SK-N-SH (cell line): ENCODE results near the gene PAXIP1. TPM values are rescaled to one million over a fixed set of nuclear protein-coding genes. Genes with fewer than 3 reads are reported as not detected.

Experiments used
- CTCF ChIA-PET: fragments of 300-600, 350-600 bp; formaldehyde crosslinking; extraction: SDS; loops from one replicate; lab custom pipeline; 2021; lab: Yijun Ruan, JAX
- POLR2A ChIA-PET: fragments of 350-600 bp; sonication (Branson Sonifier 250); formaldehyde crosslinking; extraction: SDS; loops from one replicate; lab custom pipeline; 2020; ENCODE audit warnings: antibody characterized with exemption, inconsistent platforms; lab: Yijun Ruan, JAX
- DNase-seq: peaks from one replicate; pipeline ENCODE4 v3.0.0; 2012
- H2AFZ ChIP-seq: fragments of 200-600 bp; sonication (generic); 2 replicates; pipeline ENCODE4 v1.8.1; 2016; ENCODE audit warnings: antibody characterized with exemption, mild to moderate bottlenecking, low read depth
- H3F3A ChIP-seq: fragments of 200-600 bp; sonication (generic); replicated peaks from 2 replicates; pipeline ENCODE3; 2016; ENCODE audit warnings: antibody characterized with exemption, mild to moderate bottlenecking; ENCODE audit not compliant: insufficient read depth
- H3K27ac ChIP-seq, 2 experiments: fragments of 200-500 bp in 1 of 2; fragments of 200-600 bp in 1 of 2; sonication (Bioruptor generic) in 1 of 2; sonication (generic), shearing (Covaris generic) in 1 of 2; 2 replicates each; pipeline versions ENCODE4 v1.5.1 to v1.6.1; 2014 to 2016; ENCODE audit warnings: low read depth in 2 of 2, inconsistent platforms in 1 of 2, low read length in 1 of 2, mild to moderate bottlenecking in 1 of 2, mixed read lengths in 1 of 2
- H3K27me3 ChIP-seq: fragments of 200-600 bp; sonication (generic), shearing (Covaris generic); 2 replicates; pipeline ENCODE4 v1.6.1; 2016; ENCODE audit warnings: mixed run types; ENCODE audit not compliant: insufficient read depth
- H3K36me3 ChIP-seq, 2 experiments: fragments of 200-500 bp in 1 of 2; fragments of 200-600 bp in 1 of 2; sonication (Bioruptor generic) in 1 of 2; sonication (generic) in 1 of 2; replicated peaks in 1 of 2; 2 replicates each; pipeline versions ENCODE3 to v1.5.1; 2014 to 2016; ENCODE audit warnings: low read length in 1 of 2, mild to moderate bottlenecking in 1 of 2; ENCODE audit not compliant: insufficient read depth in 2 of 2, control insufficient read depth in 1 of 2
- H3K4me1 ChIP-seq, 2 experiments: fragments of 200-500 bp in 1 of 2; fragments of 200-600 bp in 1 of 2; sonication (Bioruptor generic) in 1 of 2; sonication (generic), shearing (Covaris generic) in 1 of 2; 2 replicates each; pipeline versions ENCODE4 v1.5.1 to v1.6.1; 2014 to 2016; ENCODE audit warnings: low read depth in 1 of 2, low read length in 1 of 2, mixed run types in 1 of 2; ENCODE audit not compliant: insufficient read depth in 2 of 2, control insufficient read depth in 1 of 2
- H3K4me2 ChIP-seq: fragments of 200-600 bp; sonication (generic), shearing (Covaris generic); 2 replicates; pipeline ENCODE4 v1.6.1; 2017; ENCODE audit warnings: mixed run types
- H3K4me3 ChIP-seq, 2 experiments: fragments of 200-500 bp in 1 of 2; fragments of 200-600 bp in 1 of 2; sonication (Bioruptor generic) in 1 of 2; sonication (generic), shearing (Covaris generic) in 1 of 2; 2 replicates each; pipeline versions ENCODE4 v1.5.1 to v1.8.1; 2014 to 2016; ENCODE audit warnings: low read depth in 2 of 2, inconsistent platforms in 1 of 2, low read length in 1 of 2, mild to moderate bottlenecking in 1 of 2, mixed read lengths in 1 of 2, moderate library complexity in 1 of 2
- H3K79me2 ChIP-seq: fragments of 200-600 bp; sonication (generic); 2 replicates; pipeline ENCODE4 v1.8.1; 2017; ENCODE audit warnings: mild to moderate bottlenecking; ENCODE audit not compliant: insufficient read depth
- H3K9ac ChIP-seq: fragments of 200-600 bp; sonication (generic); 2 replicates; pipeline ENCODE4 v1.6.1; 2017; ENCODE audit warnings: mixed run types
- H3K9me2 ChIP-seq: fragments of 200-600 bp; sonication (generic); 2 replicates; pipeline ENCODE4 v1.6.1; 2017; ENCODE audit warnings: mixed run types
- H3K9me3 ChIP-seq: fragments of 200-600 bp; sonication (generic); 2 replicates; pipeline ENCODE4 v1.6.1; 2017; ENCODE audit warnings: mixed run types, mild to moderate bottlenecking, moderate library complexity
- H4K20me1 ChIP-seq: fragments of 200-600 bp; sonication (generic); 2 replicates; pipeline ENCODE4 v1.6.1; 2017; ENCODE audit warnings: mild to moderate bottlenecking, mixed run types; ENCODE audit not compliant: insufficient read depth
- CHD2 ChIP-seq: fragments of 150-350 bp; IDR thresholded peaks from 2 replicates; pipeline ENCODE4 v1.6.1; 2018; ENCODE audit warnings: low read length; ENCODE audit not compliant: partially characterized antibody
- ELF1 ChIP-seq: IDR thresholded peaks from 2 replicates; pipeline ENCODE4 v1.4.0; 2012
- EZH2phosphoT487 ChIP-seq: fragments of 200-600 bp; sonication (generic); IDR thresholded peaks from 2 replicates; pipeline ENCODE4 v1.6.1; 2017; ENCODE audit warnings: low read depth, mixed run types, mild to moderate bottlenecking, antibody characterized with exemption, moderate library complexity, borderline replicate concordance
- FOXM1 ChIP-seq: IDR thresholded peaks from 2 replicates; pipeline ENCODE4 v1.4.0; 2012; ENCODE audit warnings: low read depth, mild to moderate bottlenecking
- GABPA ChIP-seq: IDR thresholded peaks from 2 replicates; pipeline ENCODE4 v1.4.0; 2012; ENCODE audit warnings: low read depth, mild to moderate bottlenecking
- GATA2 ChIP-seq: sonication (generic); formaldehyde crosslinking; IDR thresholded peaks from 2 replicates; pipeline ENCODE4 v1.5.0; 2020; ENCODE audit warnings: mild to moderate bottlenecking, missing genetic modification reagents
- IRF3 ChIP-seq: fragments of 150-350 bp; IDR thresholded peaks from 2 replicates; pipeline ENCODE4 v1.6.1; 2016; ENCODE audit warnings: mild to moderate bottlenecking, low read depth, low read length
- MXI1 ChIP-seq: IDR thresholded peaks from 2 replicates; pipeline ENCODE4 v1.6.1; 2012; ENCODE audit warnings: mild to moderate bottlenecking, low read depth, low read length, improper control_type of control experiment
- NRF1 ChIP-seq: IDR thresholded peaks from 2 replicates; pipeline ENCODE4 v1.6.1; 2012; ENCODE audit warnings: low read depth, mild to moderate bottlenecking, low read length
- POLR2AphosphoS5 ChIP-seq: IDR thresholded peaks from 2 replicates; pipeline ENCODE4 v1.6.1; 2012; ENCODE audit warnings: low read depth, low read length
- RCOR1 ChIP-seq: fragments of 150-350 bp; IDR thresholded peaks from 2 replicates; pipeline ENCODE4 v1.6.1; 2017; ENCODE audit warnings: antibody characterized with exemption, low read length
- REST ChIP-seq: IDR thresholded peaks from 2 replicates; pipeline ENCODE4 v1.6.1; 2012; ENCODE audit warnings: mild to moderate bottlenecking, low read depth, low read length, moderate library complexity
- RXRA ChIP-seq: IDR thresholded peaks from 2 replicates; pipeline ENCODE4 v1.4.0; 2012; ENCODE audit warnings: low read depth, mild to moderate bottlenecking, borderline replicate concordance
- SMC3 ChIP-seq: IDR thresholded peaks from 2 replicates; pipeline ENCODE4 v1.6.1; 2012; ENCODE audit warnings: low read depth, low read length, improper control_type of control experiment
- TAF1 ChIP-seq: IDR thresholded peaks from 2 replicates; pipeline ENCODE4 v1.6.1; 2012; ENCODE audit warnings: low read depth, mild to moderate bottlenecking, low read length, moderate library complexity, borderline replicate concordance
- TCF12 ChIP-seq: IDR thresholded peaks from 2 replicates; pipeline ENCODE4 v1.4.0; 2012
- WGBS: methylation state at CpG from one replicate; pipeline ENCODE4 v1.1.6; 2017; ENCODE audit warnings: low lambda C conversion rate; 5-methylcytosine and 5-hydroxymethylcytosine counted together
- polyA plus RNA-seq, 3 experiments: library from polyadenylated mRNA; depleted of rRNA; stranded (reverse); fragments of >200 nt; gene quantifications; 2 replicates each; pipeline ENCODE4 v1.2.3, GENCODE V29; 2012
- TF ChIP-seq, protein P1 (sequence below): IDR thresholded peaks from 2 replicates; pipeline ENCODE4 v1.4.0; 2012; ENCODE audit warnings: low read depth, borderline replicate concordance
- TF ChIP-seq, protein P2 (sequence below): IDR thresholded peaks from 2 replicates; pipeline ENCODE4 v1.4.0; 2012; ENCODE audit warnings: low read depth, borderline replicate concordance

Gene PAXIP1
- polyA plus RNA-seq, 1 of the 3 experiments (the other 2 are of a cell fraction): 9.2 TPM

DNA sequence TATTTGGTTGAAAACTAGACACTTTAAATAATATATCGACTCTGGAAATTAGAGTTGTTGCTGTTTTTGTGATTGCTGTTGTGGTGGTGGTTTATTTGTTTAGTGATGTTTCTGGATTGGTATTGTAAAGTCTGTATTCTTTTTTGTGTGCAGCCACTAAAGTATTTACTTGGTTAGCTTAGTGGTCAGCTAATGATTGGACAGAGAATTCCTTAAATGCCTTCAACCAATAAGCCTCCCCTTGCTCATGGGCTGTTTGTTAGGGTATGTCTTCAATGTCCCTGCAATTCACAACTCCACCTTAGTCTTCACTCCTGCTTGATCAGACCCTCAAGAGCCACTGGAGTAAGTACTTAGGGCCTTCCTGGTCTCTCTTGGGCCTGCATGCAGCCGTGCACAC lies 71.0 kb downstream of the PAXIP1 start:
- ChIA-PET CTCF (interaction anchor here (1.8 kb wide), 1 partner anchor 413 kb away, joined by 10 read pairs; no protein-coding TSS in a partner anchor), POLR2A (no interaction called here)
- Histone ChIP-seq H3K9ac (no peak overlapping the region), H4K20me1 (no peaks in the 10 kb centered on the region), H2AFZ (no peak overlapping the region), H3K4me3 (no peak overlapping the region), H3K27ac (no peak overlapping the region), H3K36me3 (no peaks in the 10 kb centered on the region), H3K79me2 (no peaks in the 10 kb centered on the region), H3K9me3 (peaks cover 6% of the 10 kb centered on the region; the same call in 1 of the 2 replicates), H3K27me3 (no peaks in the 10 kb centered on the region), H3K4me2 (no peak overlapping the region), H3K9me2 (no peaks in the 10 kb centered on the region), H3K4me1 (peaks cover 0 to 5% of the 10 kb centered on the region in 2 experiments; a peak in 1 of 4 replicates), H3F3A (no peaks in the 10 kb centered on the region)
- WGBS: 67% methylated on average over 2 of the region's 2 CpGs
- TF ChIP-seq MXI1: no peak
- TF ChIP-seq IRF3: no peak
- no peak for TF ChIP-seq CHD2
- TF ChIP-seq NRF1: no peak
- no peak for TF ChIP-seq GABPA
- TF ChIP-seq RXRA: no peak
- no peak for TF ChIP-seq REST
- TF ChIP-seq, protein P1, sequence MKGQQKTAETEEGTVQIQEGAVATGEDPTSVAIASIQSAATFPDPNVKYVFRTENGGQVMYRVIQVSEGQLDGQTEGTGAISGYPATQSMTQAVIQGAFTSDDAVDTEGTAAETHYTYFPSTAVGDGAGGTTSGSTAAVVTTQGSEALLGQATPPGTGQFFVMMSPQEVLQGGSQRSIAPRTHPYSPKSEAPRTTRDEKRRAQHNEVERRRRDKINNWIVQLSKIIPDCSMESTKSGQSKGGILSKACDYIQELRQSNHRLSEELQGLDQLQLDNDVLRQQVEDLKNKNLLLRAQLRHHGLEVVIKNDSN: no peak
- TF ChIP-seq SMC3: no peak
- no peak for TF ChIP-seq TAF1
- TF ChIP-seq RCOR1: no peak
- TF ChIP-seq ELF1: no peak
- no peak for TF ChIP-seq GATA2
- TF ChIP-seq FOXM1: no peak
- TF ChIP-seq POLR2AphosphoS5: no peak
- TF ChIP-seq EZH2phosphoT487: no peak
- TF ChIP-seq, protein P2, sequence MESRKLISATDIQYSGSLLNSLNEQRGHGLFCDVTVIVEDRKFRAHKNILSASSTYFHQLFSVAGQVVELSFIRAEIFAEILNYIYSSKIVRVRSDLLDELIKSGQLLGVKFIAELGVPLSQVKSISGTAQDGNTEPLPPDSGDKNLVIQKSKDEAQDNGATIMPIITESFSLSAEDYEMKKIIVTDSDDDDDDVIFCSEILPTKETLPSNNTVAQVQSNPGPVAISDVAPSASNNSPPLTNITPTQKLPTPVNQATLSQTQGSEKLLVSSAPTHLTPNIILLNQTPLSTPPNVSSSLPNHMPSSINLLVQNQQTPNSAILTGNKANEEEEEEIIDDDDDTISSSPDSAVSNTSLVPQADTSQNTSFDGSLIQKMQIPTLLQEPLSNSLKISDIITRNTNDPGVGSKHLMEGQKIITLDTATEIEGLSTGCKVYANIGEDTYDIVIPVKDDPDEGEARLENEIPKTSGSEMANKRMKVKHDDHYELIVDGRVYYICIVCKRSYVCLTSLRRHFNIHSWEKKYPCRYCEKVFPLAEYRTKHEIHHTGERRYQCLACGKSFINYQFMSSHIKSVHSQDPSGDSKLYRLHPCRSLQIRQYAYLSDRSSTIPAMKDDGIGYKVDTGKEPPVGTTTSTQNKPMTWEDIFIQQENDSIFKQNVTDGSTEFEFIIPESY: no peak
- no peak for TF ChIP-seq TCF12
- no peak for DNase-seq
